GM23338 (cell line): Measurements from ENCODE around the gene JAZF1.

Source experiments
- CREB1 ChIP-seq: fragments of 250-450 bp; sonication (Bioruptor Pico); IDR thresholded peaks from 2 replicates; pipeline ENCODE4 v1.5.0; 2020; ENCODE audit warnings: low read depth, mild to moderate bottlenecking, moderate library complexity
- CTCF ChIP-seq, 2 experiments: fragments of 200-600 bp in 1 of 2; sonication (generic) in 1 of 2; conservative IDR thresholded peaks; 2 replicates each; pipeline versions ENCODE4 v1.5.1 to v1.6.1; 2016 to 2017; ENCODE audit warnings: antibody characterized with exemption in 2 of 2, low read depth in 2 of 2, mild to moderate bottlenecking in 2 of 2, moderate library complexity in 1 of 2
- ETS1 ChIP-seq: IDR thresholded peaks from 2 replicates; pipeline ENCODE4 v1.6.1; 2016; ENCODE audit warnings: antibody characterized with exemption
- EZH2 ChIP-seq: fragments of 200-600 bp; sonication (generic); IDR thresholded peaks from one replicate; pipeline ENCODE4 v1.8.0; 2017; ENCODE audit warnings: antibody characterized with exemption, mild to moderate bottlenecking, low read depth; ENCODE audit not compliant: unreplicated experiment
- EZH2phosphoT487 ChIP-seq: fragments of 200-600 bp; sonication (generic); IDR thresholded peaks from one replicate; pipeline ENCODE4 v1.8.1; 2018; ENCODE audit warnings: antibody characterized with exemption; ENCODE audit not compliant: unreplicated experiment
- JUNB ChIP-seq: IDR thresholded peaks from one replicate; pipeline ENCODE4 v1.6.1; 2016; ENCODE audit warnings: antibody characterized with exemption; ENCODE audit not compliant: unreplicated experiment
- POLR2AphosphoS5 ChIP-seq: IDR thresholded peaks from 2 replicates; pipeline ENCODE4 v1.6.1; 2016; ENCODE audit warnings: antibody characterized with exemption, low read depth
- REST ChIP-seq: IDR thresholded peaks from one replicate; pipeline ENCODE4 v1.6.1; 2018; ENCODE audit warnings: antibody characterized with exemption; ENCODE audit not compliant: unreplicated experiment
- STAT1 ChIP-seq: IDR thresholded peaks from one replicate; pipeline ENCODE4 v1.6.1; 2016; ENCODE audit warnings: antibody characterized with exemption; ENCODE audit not compliant: unreplicated experiment
- ZNF114 ChIP-seq: fragments of 250-450 bp; sonication (Bioruptor Pico); IDR thresholded peaks from 2 replicates; pipeline ENCODE4 v1.5.0; 2020; ENCODE audit warnings: mild to moderate bottlenecking, moderate library complexity
- ZNF462 ChIP-seq: fragments of 250-450 bp; sonication (Bioruptor Pico); IDR thresholded peaks from 2 replicates; pipeline ENCODE4 v1.5.0; 2020; ENCODE audit warnings: mild to moderate bottlenecking, moderate library complexity

DNA sequence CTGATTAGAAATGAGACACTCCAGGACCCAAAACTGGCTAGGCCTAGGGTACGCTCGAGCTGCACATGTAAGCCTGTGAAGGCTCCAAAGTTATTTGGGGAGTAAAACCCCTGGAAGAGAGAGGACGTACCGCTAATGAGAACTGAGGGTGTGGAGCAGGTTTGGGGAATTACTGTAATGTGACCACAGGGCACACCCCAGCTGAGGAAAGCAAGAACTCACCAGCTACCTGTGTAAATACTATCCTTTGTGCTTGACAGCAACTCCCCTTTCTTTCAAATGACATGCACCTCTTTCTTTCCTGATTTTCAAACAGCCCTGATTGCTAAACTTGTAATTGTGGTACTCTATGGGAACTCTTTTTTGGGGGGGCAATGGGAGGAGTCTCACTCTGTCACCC lies 147.2 kb downstream of the JAZF1 start:
- TF ChIP-seq CTCF (conservative IDR thresholded peaks at IDR 0.05; ENCODE audit: low read depth in 2 of 2) (no peak), ZNF114 (CRISPR knock-in tag) (no peak), CREB1 (no peak), EZH2 (no peak), POLR2AphosphoS5 (no peak), STAT1 (no peak), EZH2phosphoT487 (no peak), REST (no peak), ZNF462 (CRISPR knock-in tag) (no peak), JUNB (no peak), ETS1 (no peak)
